Heart left ventricle (tissue), 13 donors: ENCODE measurements around the gene RNF187.

Experiments
- POLR2A ChIP-seq, 2 donors: fragments of 450-650 bp; IDR thresholded peaks; one replicate each; pipeline ENCODE4 v1.6.1; 2017; ENCODE audit warnings: antibody characterized with exemption in 2 of 2, mild to moderate bottlenecking in 2 of 2, moderate library complexity in 2 of 2
- TF ChIP-seq, protein P1 (sequence below), 12 donors: fragments of 200-600 bp; sonication (generic) in 4 of 12; IDR thresholded peaks; one replicate each; pipeline versions ENCODE4 v1.5.0 to v1.8.0; 2018 to 2022; ENCODE audit warnings: antibody characterized with exemption in 12 of 12, mild to moderate bottlenecking in 5 of 12
- donor health status: ischemic (EF 13 %, LVEDD 7.1; RV severe dilation, severe dysfunction).
- donor health status: DM: no; HTN: yes; CAD: no.
- donor health status: DM: no; HTN: no; CAD: no.
- donor health status: ischemic (EF 25% LVEDD 6.9; RV normal size, moderate dysfunction).
- donor health status: ischemic (EF 25% LVEDD 5.7; RV mildly dilated, moderate dysfunction).
- donor health status: ischemic (EF 35%, LVEDD 5.7; RV mildly dilated, moderate dysfunction).
- donor health status: nonischemic (EF 11% LVEDD 7.7; RV severe dilation, severe dysfunction).
- donor health status: DM: yes; HTN: yes; CAD: no.
- donor health status: PGD.
- donor health status: ischemic (EF 29% LVEDD 5.4; RV normal size, mild dysfunction).
- donor health status: nonischemic (EF 23%, LVEDD 6.1; RV moderate dilation, normal function).

DNA sequence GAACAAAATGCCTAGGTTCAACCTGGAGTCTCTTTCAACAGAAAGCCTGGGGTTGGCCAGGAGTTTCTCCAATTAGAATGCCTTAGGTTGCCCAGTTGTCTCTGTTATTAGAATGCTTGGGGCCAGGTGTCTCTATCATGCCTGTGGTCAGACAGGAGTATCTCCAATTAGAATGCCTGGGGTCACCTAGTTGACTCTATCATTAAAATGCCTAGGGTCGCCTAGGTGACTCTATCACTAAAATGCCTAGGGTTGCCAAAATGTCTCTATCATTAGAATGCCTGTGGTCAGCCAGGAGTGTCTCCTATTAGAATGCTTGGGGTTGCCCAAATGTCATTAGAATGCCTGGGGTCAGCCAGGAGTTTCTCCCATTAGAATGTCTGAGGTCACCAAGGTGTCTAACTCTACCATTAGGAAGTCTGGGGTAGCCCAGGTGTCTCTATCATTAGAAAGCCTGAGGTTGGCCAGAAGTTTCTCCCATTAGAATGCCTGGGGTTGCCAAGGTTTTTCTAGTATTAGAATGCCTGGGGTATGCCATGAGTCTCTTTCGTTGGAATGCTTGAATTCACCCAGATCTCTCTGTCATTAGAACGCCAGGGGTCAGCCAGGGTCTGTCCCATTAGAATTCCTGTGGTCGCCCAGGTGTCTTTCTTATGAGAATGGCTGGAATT, 57.9 kb downstream of the RNF187 start:
- TF ChIP-seq, protein P1, sequence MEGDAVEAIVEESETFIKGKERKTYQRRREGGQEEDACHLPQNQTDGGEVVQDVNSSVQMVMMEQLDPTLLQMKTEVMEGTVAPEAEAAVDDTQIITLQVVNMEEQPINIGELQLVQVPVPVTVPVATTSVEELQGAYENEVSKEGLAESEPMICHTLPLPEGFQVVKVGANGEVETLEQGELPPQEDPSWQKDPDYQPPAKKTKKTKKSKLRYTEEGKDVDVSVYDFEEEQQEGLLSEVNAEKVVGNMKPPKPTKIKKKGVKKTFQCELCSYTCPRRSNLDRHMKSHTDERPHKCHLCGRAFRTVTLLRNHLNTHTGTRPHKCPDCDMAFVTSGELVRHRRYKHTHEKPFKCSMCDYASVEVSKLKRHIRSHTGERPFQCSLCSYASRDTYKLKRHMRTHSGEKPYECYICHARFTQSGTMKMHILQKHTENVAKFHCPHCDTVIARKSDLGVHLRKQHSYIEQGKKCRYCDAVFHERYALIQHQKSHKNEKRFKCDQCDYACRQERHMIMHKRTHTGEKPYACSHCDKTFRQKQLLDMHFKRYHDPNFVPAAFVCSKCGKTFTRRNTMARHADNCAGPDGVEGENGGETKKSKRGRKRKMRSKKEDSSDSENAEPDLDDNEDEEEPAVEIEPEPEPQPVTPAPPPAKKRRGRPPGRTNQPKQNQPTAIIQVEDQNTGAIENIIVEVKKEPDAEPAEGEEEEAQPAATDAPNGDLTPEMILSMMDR (IDR thresholded peaks at IDR 0.05), result no peak
- no peak for TF ChIP-seq POLR2A (IDR thresholded peaks at IDR 0.05)
